ENCODE results near the gene CTPS1.

Gene CTPS1

DNA sequence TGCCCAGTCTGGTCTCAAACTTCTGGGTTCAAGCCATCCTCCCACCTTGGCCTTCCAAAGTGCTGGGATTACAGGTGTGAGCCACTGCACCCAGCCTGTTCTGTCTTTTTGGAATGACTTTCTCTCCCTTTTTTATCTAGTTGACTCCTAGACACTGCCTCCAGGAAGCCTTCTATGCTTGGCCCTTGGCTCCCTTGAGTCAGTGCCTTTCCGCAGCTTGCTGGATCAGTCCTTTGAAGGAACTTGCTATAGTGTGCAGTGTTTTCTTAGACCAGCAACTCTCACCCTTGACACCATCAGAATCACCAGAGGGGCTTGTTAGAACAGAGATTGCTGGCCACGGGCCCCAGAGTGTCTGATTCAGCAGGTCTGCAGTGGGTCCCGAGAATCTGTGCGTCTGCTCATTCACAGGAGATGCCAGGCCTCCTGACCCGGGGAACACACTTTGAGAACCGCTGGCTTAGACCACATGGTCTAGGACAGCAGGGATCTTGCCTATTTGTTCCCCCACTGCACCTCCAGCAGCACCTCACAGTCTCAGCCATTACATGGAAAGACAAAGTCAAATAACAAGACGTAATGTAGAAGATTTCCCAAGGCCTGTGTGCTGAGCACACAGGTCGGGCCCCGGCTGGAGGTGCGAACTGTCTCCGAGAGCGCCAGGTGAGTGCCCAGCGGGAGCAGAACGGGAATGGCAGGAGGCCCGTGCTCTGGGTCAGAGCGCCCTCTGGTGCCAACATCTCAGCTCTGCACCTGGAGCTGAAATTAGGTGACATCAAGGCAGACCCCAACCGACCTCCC, 27.4 kb upstream of the CTPS1 start:
- peak; percentile 44 for DNase-seq
- Histone ChIP-seq H2AFZ (ENCODE audit: low read length) (peak overlapping the region; percentile 9; the same call in 1 of the 2 replicates), H3K79me2 (ENCODE audit: low read length) (no peaks in the 10 kb centered on the region), H3K4me2 (ENCODE audit: low read depth, low read length) (peak overlapping the region; percentile 40; the same call in 1 of the 2 replicates), H3K27ac (ENCODE audit: low read length) (no peak overlapping the region), H3K4me3 (ENCODE audit: low read length) (no peak overlapping the region), H4K20me1 (ENCODE audit: insufficient read depth, low read length) (no peaks in the 10 kb centered on the region), H3K9ac (ENCODE audit: low read length) (no peak overlapping the region), H3K4me1 (ENCODE audit: low read length) (no peaks in the 10 kb centered on the region), H3K9me3 (replicated peaks; ENCODE audit: insufficient read depth, low read length) (no peaks in the 10 kb centered on the region), H3F3A (ENCODE audit: insufficient read depth, low read length) (no peaks in the 10 kb centered on the region), H3K27me3 (replicated peaks; ENCODE audit: insufficient read depth, low read length) (no peaks in the 10 kb centered on the region), H3K9me2 (replicated peaks; ENCODE audit: insufficient read depth, low read length) (no peaks in the 10 kb centered on the region), H3K36me3 (replicated peaks; ENCODE audit: insufficient read depth, low read length) (no peaks in the 10 kb centered on the region)
- TF ChIP-seq, protein P1, sequence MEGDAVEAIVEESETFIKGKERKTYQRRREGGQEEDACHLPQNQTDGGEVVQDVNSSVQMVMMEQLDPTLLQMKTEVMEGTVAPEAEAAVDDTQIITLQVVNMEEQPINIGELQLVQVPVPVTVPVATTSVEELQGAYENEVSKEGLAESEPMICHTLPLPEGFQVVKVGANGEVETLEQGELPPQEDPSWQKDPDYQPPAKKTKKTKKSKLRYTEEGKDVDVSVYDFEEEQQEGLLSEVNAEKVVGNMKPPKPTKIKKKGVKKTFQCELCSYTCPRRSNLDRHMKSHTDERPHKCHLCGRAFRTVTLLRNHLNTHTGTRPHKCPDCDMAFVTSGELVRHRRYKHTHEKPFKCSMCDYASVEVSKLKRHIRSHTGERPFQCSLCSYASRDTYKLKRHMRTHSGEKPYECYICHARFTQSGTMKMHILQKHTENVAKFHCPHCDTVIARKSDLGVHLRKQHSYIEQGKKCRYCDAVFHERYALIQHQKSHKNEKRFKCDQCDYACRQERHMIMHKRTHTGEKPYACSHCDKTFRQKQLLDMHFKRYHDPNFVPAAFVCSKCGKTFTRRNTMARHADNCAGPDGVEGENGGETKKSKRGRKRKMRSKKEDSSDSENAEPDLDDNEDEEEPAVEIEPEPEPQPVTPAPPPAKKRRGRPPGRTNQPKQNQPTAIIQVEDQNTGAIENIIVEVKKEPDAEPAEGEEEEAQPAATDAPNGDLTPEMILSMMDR (IDR thresholded peaks at IDR 0.05; ENCODE audit: low read length), result peak; percentile 88
- TF ChIP-seq EZH2 (optimal IDR thresholded peaks at IDR 0.05; ENCODE audit: low read depth, low read length), result no peak

DNA sequence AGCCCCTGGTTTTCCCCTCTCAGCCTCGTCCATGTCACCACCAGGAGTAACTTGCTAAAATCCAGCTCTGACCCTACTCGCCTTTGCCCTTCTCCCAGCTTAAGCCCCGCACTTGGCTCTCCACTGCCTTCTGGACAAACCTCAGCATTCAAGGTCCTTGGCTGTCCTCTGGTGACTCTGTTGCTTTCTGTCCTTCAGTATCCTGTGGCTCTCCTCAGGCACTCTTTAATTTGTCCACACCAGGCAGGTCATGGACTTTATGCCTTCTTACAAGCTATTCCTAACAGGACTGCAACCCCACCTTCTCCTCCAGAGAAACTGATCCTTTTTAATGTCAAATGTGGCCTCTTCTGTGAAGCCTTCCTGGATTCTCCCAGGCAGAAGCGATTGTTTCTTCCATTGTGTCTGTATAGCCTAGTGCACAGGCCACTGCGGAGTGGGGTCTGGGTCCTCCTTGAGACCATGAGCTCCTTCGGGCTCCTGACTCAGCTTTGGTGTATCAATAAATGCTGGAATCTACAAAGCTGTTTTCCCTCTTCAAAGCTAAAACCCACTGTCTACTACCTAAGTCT, 26.7 kb upstream of the CTPS1 start:
- H3K36me3 ChIP-seq (replicated peaks; ENCODE audit: insufficient read depth, low read length), result no peaks in the 10 kb centered on the region
- TF ChIP-seq EZH2phosphoT487 (IDR thresholded peaks at IDR 0.05; ENCODE audit: low read length) (no peak), EZH2 (optimal IDR thresholded peaks at IDR 0.05; ENCODE audit: low read depth, low read length) (no peak)
- TF ChIP-seq, protein P1 (IDR thresholded peaks at IDR 0.05; ENCODE audit: low read length), result no peak
- H3F3A ChIP-seq (ENCODE audit: insufficient read depth, low read length), result no peaks in the 10 kb centered on the region
- H3K9me2 ChIP-seq (replicated peaks; ENCODE audit: insufficient read depth, low read length), result no peaks in the 10 kb centered on the region
- H3K9ac ChIP-seq (ENCODE audit: low read length), result no peak overlapping the region
- H4K20me1 ChIP-seq (ENCODE audit: insufficient read depth, low read length), result no peaks in the 10 kb centered on the region
- H3K4me3 ChIP-seq (ENCODE audit: low read length), result no peak overlapping the region
- DNase-seq, result no peak
- no peaks in the 10 kb centered on the region for H3K4me1 ChIP-seq (ENCODE audit: low read length)
- no peak overlapping the region; the same call in 1 of the 2 replicates for H2AFZ ChIP-seq (ENCODE audit: low read length)
- H3K79me2 ChIP-seq (ENCODE audit: low read length), result no peaks in the 10 kb centered on the region
- no peaks in the 10 kb centered on the region for H3K27me3 ChIP-seq (replicated peaks; ENCODE audit: insufficient read depth, low read length)
- no peaks in the 10 kb centered on the region for H3K9me3 ChIP-seq (replicated peaks; ENCODE audit: insufficient read depth, low read length)
- H3K4me2 ChIP-seq (ENCODE audit: low read depth, low read length), result peak overlapping the region; percentile 40; the same call in 1 of the 2 replicates
- no peak overlapping the region for H3K27ac ChIP-seq (ENCODE audit: low read length)

DNA sequence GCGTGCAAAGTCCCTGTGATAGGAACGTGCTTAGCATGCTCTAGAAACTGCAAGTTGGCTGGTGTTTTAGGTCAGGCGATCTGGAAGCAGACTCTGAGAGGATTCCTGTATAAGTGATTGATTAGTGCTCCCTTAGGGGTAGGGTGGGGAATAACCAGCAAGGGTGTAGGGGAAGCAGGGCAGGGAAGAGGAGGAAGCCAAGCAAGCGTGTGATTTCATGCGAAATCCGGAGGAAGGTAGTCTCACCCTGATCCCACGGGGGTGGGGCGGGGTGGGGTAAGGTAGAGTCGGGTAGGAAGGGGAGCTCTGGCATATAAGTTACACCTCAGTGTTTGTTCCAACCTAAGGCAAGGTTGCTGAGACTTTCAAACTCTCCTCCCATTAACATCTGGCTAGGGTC, 24.9 kb upstream of the CTPS1 start:
- H3K4me2 ChIP-seq (ENCODE audit: low read depth, low read length), result no peak overlapping the region
- H3K36me3 ChIP-seq (replicated peaks; ENCODE audit: insufficient read depth, low read length), result no peaks in the 10 kb centered on the region
- no peak for DNase-seq
- TF ChIP-seq, protein P1 (IDR thresholded peaks at IDR 0.05; ENCODE audit: low read length), result no peak
- TF ChIP-seq EZH2 (optimal IDR thresholded peaks at IDR 0.05; ENCODE audit: low read depth, low read length), result no peak
- no peak for TF ChIP-seq EZH2phosphoT487 (IDR thresholded peaks at IDR 0.05; ENCODE audit: low read length)
- no peaks in the 10 kb centered on the region for H3F3A ChIP-seq (ENCODE audit: insufficient read depth, low read length)
- H3K27me3 ChIP-seq (replicated peaks; ENCODE audit: insufficient read depth, low read length), result no peaks in the 10 kb centered on the region
- no peak overlapping the region for H3K27ac ChIP-seq (ENCODE audit: low read length)
- H4K20me1 ChIP-seq (ENCODE audit: insufficient read depth, low read length), result no peaks in the 10 kb centered on the region
- no peak overlapping the region for H3K4me3 ChIP-seq (ENCODE audit: low read length)
- H3K9me3 ChIP-seq (replicated peaks; ENCODE audit: insufficient read depth, low read length), result no peaks in the 10 kb centered on the region
- H3K9ac ChIP-seq (ENCODE audit: low read length), result no peak overlapping the region
- no peaks in the 10 kb centered on the region for H3K4me1 ChIP-seq (ENCODE audit: low read length)
- no peaks in the 10 kb centered on the region for H3K79me2 ChIP-seq (ENCODE audit: low read length)
- no peaks in the 10 kb centered on the region for H3K9me2 ChIP-seq (replicated peaks; ENCODE audit: insufficient read depth, low read length)
- no peak overlapping the region for H2AFZ ChIP-seq (ENCODE audit: low read length)

Data from MM.1S (cell line).